Cardiac fibroblast (primary cell): ENCODE measurements around the gene ME3.

Experiments
- DNase-seq, 2 donors: peaks; one replicate each; pipeline versions ENCODE4 v3.0.0 to v3.0.0-alpha.2; 2010; ENCODE audit warnings: low read depth in 2 of 2
- H3K4me3 ChIP-seq, 2 donors: replicated peaks in 1 of 2; 1 replicate in 1 of 2; 2 replicates in 1 of 2; pipeline ENCODE4 v1.5.1; 2011; ENCODE audit warnings: low read depth in 2 of 2, low read length in 2 of 2, mild to moderate bottlenecking in 2 of 2, moderate library complexity in 1 of 2
- CTCF ChIP-seq: IDR thresholded peaks from one replicate; pipeline ENCODE4 v1.5.1; 2011; ENCODE audit warnings: low read depth, mild to moderate bottlenecking, low read length, inconsistent platforms

Gene ME3

GRCh38 chr11:86608251-86608799, 64.1 kb downstream of the ME3 start:
- DNase-seq, result peak; percentile 88 to 89
- peak; percentile 86 for TF ChIP-seq CTCF
- no peak overlapping the region for H3K4me3 ChIP-seq

GRCh38 chr11:86606836-86607481, 65.5 kb downstream of the ME3 start:
- H3K4me3 ChIP-seq, result no peak overlapping the region
- peak; percentile 12 for TF ChIP-seq CTCF
- peak; percentile 63 to 79 for DNase-seq

GRCh38 chr11:86606270-86606835, 66.1 kb downstream of the ME3 start:
- no peak for DNase-seq
- TF ChIP-seq CTCF, result no peak
- no peak overlapping the region for H3K4me3 ChIP-seq

GRCh38 chr11:86596861-86597586, 75.4 kb downstream of the ME3 start:
- no peak overlapping the region for H3K4me3 ChIP-seq
- DNase-seq, result peak; percentile 81 to 90
- no peak for TF ChIP-seq CTCF

GRCh38 chr11:86595955-86596354, 76.5 kb downstream of the ME3 start:
- no peak for DNase-seq
- no peak overlapping the region for H3K4me3 ChIP-seq
- TF ChIP-seq CTCF, result no peak

GRCh38 chr11:86595451-86595850, 77.0 kb downstream of the ME3 start:
- TF ChIP-seq CTCF, result no peak
- DNase-seq, result no peak
- no peak overlapping the region for H3K4me3 ChIP-seq
